ENCODE data around the gene ETNPPL.

ETNPPL gene

DNA sequence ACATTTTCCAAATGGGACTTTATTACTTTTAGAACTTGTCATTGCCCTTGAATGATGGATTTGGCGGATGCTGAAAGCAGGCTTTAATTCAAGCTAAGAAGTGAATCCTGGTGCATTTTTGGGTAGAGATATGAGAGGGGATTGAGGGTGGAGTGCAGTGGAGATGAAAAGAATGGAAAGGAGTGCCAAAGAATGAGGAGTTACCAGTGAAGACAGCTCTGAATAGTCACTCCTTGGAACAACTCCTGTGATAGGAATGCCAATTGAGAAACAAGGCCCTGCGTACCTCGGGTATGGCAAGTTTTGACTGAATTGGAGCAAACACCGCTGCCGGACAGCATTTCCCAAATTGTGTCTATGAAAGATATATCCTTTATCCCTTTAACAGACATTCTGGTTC lies 36.5 kb upstream of the ETNPPL start:
- no peaks in the 10 kb centered on the region for H3K36me3 ChIP-seq (ENCODE audit: control insufficient read depth, insufficient read depth, low read length)
- H2AFZ ChIP-seq = no peak overlapping the region
- no peaks in the 10 kb centered on the region for H3K79me2 ChIP-seq
- H3K4me2 ChIP-seq (ENCODE audit: low read length) = no peak overlapping the region
- H3K27me3 ChIP-seq (ENCODE audit: control insufficient read depth, insufficient read depth, low read length) = no peaks in the 10 kb centered on the region
- H3K4me1 ChIP-seq = no peaks in the 10 kb centered on the region
- TF ChIP-seq, protein P1, sequence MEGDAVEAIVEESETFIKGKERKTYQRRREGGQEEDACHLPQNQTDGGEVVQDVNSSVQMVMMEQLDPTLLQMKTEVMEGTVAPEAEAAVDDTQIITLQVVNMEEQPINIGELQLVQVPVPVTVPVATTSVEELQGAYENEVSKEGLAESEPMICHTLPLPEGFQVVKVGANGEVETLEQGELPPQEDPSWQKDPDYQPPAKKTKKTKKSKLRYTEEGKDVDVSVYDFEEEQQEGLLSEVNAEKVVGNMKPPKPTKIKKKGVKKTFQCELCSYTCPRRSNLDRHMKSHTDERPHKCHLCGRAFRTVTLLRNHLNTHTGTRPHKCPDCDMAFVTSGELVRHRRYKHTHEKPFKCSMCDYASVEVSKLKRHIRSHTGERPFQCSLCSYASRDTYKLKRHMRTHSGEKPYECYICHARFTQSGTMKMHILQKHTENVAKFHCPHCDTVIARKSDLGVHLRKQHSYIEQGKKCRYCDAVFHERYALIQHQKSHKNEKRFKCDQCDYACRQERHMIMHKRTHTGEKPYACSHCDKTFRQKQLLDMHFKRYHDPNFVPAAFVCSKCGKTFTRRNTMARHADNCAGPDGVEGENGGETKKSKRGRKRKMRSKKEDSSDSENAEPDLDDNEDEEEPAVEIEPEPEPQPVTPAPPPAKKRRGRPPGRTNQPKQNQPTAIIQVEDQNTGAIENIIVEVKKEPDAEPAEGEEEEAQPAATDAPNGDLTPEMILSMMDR (IDR thresholded peaks at IDR 0.05) = no peak
- no peak overlapping the region for H3K27ac ChIP-seq
- H3K9me3 ChIP-seq (ENCODE audit: control insufficient read depth, low read length) = no peaks in the 10 kb centered on the region
- no peak overlapping the region for H3K4me3 ChIP-seq (ENCODE audit: low read depth, low read length)
- H3K9ac ChIP-seq = no peak overlapping the region

DNA sequence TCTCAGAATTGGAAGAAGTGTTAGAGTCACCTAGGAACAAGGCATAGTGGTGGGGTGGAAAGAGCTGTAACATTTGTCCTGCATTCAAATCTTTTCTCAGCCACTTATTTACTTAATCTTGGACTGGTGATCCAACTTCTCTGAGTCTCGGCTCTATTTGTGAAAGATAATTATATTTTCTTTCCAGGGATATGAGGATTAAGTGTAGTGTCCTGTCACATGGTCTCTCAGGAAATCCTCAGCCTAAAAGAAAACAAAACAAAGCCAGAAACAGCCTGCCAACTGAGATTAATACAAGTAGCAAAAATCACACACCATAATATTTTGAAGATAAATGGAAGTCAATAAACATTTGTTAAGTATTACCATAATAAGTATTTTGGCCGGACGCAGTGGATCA lies 33.3 kb upstream of the ETNPPL start:
- Histone ChIP-seq H3K27ac (no peak overlapping the region), H3K9ac (no peak overlapping the region), H3K27me3 (ENCODE audit: control insufficient read depth, insufficient read depth, low read length) (no peaks in the 10 kb centered on the region), H3K79me2 (no peaks in the 10 kb centered on the region), H3K4me2 (ENCODE audit: low read length) (no peak overlapping the region), H3K9me3 (ENCODE audit: control insufficient read depth, low read length) (no peaks in the 10 kb centered on the region), H3K36me3 (ENCODE audit: control insufficient read depth, insufficient read depth, low read length) (no peaks in the 10 kb centered on the region), H3K4me3 (ENCODE audit: low read depth, low read length) (no peak overlapping the region), H2AFZ (no peak overlapping the region), H3K4me1 (no peaks in the 10 kb centered on the region)
- TF ChIP-seq, protein P1 (IDR thresholded peaks at IDR 0.05) = no peak

DNA sequence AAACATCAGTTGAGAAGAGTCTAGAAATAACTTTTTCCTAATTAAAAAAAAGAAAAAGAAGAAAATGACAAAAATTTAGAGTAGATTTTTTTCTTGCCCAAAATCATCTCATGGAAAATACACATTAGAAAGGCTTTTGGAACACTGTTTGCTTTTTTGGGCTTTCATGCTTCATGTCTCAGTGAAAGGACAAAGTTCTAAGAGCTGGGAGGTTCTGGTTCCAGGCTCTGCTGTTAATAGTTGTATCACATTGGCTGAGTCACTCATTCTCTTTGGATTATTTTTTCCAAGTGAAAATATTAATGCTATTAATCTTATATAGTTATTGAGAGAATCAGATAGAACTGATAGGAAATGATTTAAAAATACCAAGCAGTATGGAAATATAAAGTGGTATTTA lies 32.9 kb upstream of the ETNPPL start:
- Histone ChIP-seq H3K4me2 (ENCODE audit: low read length) (no peak overlapping the region), H3K9ac (no peak overlapping the region), H3K27ac (no peak overlapping the region), H3K79me2 (no peaks in the 10 kb centered on the region), H3K4me1 (no peaks in the 10 kb centered on the region), H3K4me3 (ENCODE audit: low read depth, low read length) (no peak overlapping the region), H3K27me3 (ENCODE audit: control insufficient read depth, insufficient read depth, low read length) (no peaks in the 10 kb centered on the region), H2AFZ (no peak overlapping the region), H3K9me3 (ENCODE audit: control insufficient read depth, low read length) (no peaks in the 10 kb centered on the region), H3K36me3 (ENCODE audit: control insufficient read depth, insufficient read depth, low read length) (no peaks in the 10 kb centered on the region)
- TF ChIP-seq, protein P1 (IDR thresholded peaks at IDR 0.05) = no peak

DNA sequence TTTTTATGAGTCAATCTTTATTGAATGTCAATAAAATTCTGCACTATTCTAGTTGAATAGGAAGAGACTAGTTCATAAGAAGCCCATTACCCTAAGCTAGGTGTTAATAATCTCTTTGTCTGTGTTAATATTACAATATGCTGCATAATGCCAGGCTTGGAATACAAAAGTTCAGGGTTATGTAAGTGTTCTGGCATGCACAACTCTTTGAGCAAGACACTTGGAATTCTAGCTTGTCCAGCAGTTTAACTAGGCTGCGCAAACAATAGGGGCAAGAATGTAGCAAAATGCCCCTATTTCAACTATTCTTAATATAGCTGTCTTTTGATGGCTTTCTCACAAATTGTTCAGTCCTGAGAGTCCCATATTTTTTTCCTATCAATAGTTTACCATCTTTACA lies 31.3 kb upstream of the ETNPPL start:
- TF ChIP-seq, protein P1 (IDR thresholded peaks at IDR 0.05) = no peak
- Histone ChIP-seq H3K4me1 (no peaks in the 10 kb centered on the region), H3K27ac (no peak overlapping the region), H3K27me3 (ENCODE audit: control insufficient read depth, insufficient read depth, low read length) (no peaks in the 10 kb centered on the region), H3K9ac (no peak overlapping the region), H3K36me3 (ENCODE audit: control insufficient read depth, insufficient read depth, low read length) (no peaks in the 10 kb centered on the region), H2AFZ (no peak overlapping the region), H3K4me2 (ENCODE audit: low read length) (no peak overlapping the region), H3K79me2 (no peaks in the 10 kb centered on the region), H3K4me3 (ENCODE audit: low read depth, low read length) (no peak overlapping the region), H3K9me3 (ENCODE audit: control insufficient read depth, low read length) (no peaks in the 10 kb centered on the region)

DNA sequence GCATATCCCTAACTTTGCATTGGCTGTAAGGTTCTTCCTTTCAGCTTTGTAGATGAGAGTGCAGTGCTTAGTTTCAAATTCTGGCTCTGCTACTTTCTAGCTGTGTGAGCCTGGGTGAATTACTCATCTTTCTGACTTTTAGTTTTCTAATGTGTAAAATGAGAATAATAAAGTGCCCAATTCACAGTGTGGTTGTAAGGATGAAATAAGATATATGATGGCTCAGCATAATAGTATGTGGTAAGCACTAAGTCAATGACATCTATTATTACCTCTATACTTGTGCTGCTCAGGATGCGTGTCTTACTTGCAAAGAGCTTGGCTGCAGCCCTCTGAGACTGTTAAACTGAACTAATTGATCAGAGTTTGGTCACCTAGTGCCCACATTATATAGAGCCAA lies 30.6 kb upstream of the ETNPPL start:
- Histone ChIP-seq H3K9me3 (ENCODE audit: control insufficient read depth, low read length) (no peaks in the 10 kb centered on the region), H3K27ac (no peak overlapping the region), H3K4me1 (no peaks in the 10 kb centered on the region), H2AFZ (no peak overlapping the region), H3K4me2 (ENCODE audit: low read length) (no peak overlapping the region), H3K27me3 (ENCODE audit: control insufficient read depth, insufficient read depth, low read length) (no peaks in the 10 kb centered on the region), H3K9ac (no peak overlapping the region), H3K36me3 (ENCODE audit: control insufficient read depth, insufficient read depth, low read length) (no peaks in the 10 kb centered on the region), H3K4me3 (ENCODE audit: low read depth, low read length) (no peak overlapping the region), H3K79me2 (no peaks in the 10 kb centered on the region)
- TF ChIP-seq, protein P1 (IDR thresholded peaks at IDR 0.05) = no peak

Measured in parathyroid adenoma (tissue), 2 donors.